GM12874 (cell line): ENCODE results near the gene PAAF1.

Experiments used
- TF ChIP-seq, protein P1 (sequence below): IDR thresholded peaks from 2 replicates; pipeline ENCODE4 v1.5.1; 2011; ENCODE audit warnings: low read depth, mild to moderate bottlenecking, control low read depth, low read length, moderate library complexity; ENCODE audit not compliant: insufficient read depth

PAAF1 gene

DNA sequence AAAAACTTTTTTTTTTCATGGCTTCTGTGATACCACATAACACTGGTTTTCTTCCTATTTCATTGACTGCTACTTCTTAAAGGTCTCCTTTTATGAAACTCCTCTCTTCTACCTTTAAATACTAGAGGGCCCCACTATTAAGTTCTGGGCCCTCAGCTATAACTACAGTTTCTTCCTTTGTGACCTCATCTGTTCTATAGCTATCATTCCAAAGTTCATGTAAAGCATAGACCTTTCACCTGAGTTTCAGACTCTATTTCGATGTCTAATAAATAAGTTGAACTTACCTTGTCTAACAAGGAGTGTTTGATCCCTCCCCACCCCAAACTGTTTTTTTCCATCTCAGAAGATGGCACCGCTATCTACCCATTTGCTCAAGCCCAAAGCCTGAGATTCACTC, 35.2 kb downstream of the PAAF1 start:
- TF ChIP-seq, protein P1, sequence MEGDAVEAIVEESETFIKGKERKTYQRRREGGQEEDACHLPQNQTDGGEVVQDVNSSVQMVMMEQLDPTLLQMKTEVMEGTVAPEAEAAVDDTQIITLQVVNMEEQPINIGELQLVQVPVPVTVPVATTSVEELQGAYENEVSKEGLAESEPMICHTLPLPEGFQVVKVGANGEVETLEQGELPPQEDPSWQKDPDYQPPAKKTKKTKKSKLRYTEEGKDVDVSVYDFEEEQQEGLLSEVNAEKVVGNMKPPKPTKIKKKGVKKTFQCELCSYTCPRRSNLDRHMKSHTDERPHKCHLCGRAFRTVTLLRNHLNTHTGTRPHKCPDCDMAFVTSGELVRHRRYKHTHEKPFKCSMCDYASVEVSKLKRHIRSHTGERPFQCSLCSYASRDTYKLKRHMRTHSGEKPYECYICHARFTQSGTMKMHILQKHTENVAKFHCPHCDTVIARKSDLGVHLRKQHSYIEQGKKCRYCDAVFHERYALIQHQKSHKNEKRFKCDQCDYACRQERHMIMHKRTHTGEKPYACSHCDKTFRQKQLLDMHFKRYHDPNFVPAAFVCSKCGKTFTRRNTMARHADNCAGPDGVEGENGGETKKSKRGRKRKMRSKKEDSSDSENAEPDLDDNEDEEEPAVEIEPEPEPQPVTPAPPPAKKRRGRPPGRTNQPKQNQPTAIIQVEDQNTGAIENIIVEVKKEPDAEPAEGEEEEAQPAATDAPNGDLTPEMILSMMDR: no peak

DNA sequence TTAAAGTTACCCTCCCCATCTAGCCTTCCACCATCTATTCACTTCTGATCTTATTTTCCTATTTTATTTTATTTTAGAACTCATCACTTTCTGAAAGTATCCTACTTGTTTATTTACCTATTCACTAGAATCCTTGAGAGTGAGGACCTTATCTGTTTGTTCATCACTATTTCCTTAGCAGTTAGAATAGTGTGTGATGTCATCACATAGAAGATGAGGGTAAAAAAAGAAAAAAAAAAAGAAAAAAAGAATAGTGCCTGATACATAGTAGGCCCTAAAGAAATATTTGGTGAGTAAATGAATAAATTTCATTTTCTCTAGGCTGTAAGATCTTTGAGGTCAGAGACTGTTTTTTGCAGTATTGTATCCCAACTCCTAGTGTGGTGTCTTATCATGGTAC, 36.7 kb downstream of the PAAF1 start:
- TF ChIP-seq, protein P1: no peak

DNA sequence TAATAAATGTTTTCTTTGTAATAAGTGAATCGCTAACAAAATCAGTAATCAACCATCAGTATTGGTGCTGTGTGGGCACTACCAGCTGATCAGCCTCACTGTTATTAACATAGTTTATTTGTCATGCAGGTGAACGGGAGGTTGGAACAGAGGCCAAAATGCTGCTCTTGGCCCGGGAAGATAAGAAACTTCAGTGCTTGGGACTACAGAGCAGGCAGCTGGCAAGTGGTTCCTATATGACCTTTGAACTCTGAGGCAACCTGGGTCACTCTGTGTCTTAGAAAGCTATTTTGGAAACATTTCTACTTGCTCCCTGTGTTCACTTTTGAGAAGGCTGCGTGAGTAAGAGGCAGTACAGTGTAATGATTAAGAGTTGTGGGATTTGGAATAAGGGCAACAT, 37.5 kb downstream of the PAAF1 start:
- TF ChIP-seq, protein P1: no peak

DNA sequence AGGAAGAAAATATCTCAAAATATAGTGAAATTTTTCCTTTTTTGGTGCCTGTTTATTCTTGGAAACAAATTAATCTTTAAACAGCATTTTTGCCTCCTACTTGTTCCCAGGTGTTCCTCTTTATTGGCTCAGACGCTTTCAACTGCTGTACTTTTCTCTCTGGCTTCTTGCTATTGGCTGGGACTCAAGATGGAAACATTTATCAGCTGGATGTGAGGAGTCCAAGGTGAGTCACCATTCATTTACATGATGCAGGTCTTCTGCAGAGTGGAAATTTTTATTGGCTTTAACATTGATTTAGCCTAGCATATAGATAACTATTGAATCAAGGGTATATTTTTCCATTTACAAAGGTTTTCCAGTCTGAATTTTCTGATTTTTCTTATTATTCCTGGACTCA, 39.6 kb downstream of the PAAF1 start:
- TF ChIP-seq, protein P1: no peak

DNA sequence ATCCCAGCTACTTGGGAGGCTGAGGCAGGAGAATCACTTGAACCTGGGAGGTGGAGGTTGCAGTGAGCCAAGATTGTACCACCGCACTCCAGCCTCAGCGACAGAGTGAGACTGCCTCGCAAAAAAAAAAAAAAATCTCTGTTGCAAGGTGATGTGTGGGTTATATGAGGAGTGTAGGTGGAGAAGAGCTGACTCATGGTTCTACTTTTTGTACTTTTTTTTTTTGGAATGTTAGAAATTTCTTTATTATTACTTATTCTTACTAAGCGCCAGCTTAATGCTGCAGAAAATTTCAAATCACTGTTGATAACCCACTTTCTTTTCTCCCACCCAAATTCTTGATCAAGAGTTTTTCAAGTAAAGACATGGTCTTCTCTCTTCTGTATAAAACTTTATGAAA, 44.4 kb downstream of the PAAF1 start:
- TF ChIP-seq, protein P1: no peak

DNA sequence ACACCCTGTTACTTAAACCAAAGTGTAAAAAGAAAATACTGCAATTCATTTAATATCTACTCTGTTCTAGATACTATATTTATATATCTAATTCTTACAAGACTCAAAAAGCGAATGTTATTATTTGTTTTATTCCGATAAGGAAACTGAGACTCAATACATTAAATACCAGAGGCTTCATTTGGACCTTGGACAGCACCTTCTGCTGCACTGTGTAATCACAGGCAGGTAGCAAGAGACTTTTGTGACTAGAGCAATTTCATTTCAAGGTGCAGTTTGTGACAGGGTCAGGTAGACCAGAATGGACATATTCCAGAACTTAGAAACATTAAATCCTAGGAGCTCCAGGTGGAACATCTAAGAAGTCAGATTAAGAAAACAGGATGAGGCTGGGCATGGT, 52.6 kb downstream of the PAAF1 start:
- TF ChIP-seq, protein P1: no peak

DNA sequence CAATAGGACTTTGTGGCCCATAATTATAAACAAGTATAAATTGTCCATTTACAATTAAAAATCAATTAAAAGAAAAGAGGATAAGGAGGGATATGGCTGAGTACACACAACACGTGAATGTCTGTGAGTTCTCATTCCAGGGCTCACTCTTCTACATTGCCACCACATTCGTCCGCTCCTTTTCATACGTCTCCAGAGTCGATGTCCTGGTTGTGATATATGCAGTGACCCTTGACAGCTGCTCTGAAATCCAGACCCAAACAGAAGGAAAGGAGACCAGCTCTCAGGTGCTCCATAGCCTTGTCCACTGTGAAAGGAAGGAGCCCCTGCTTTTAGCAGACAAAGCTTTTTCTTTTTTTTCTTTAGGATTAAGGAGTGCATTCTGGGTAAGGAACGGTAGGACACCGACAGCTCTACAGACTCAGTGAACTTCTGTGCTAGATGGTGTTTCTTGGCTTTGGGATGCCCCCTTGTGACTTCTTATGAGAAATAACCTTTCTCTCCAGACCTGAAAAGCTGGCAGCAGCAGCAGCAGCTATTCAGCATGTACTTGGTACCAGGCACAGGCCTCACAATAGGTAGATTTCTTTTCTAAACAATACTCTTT, 54.3 kb downstream of the PAAF1 start:
- TF ChIP-seq, protein P1: peak; percentile 20; the same call in 1 of the 2 replicates
